ENCODE data around the gene NPSR1.

GRCh38 chr7:34723866-34724490 lies 66.0 kb downstream of the NPSR1 start:
- no peak for TF ChIP-seq CTCF (IDR thresholded peaks at IDR 0.05)
- no peak for TF ChIP-seq POLR2AphosphoS5 (IDR thresholded peaks at IDR 0.05)
- no peak for TF ChIP-seq POLR2A (IDR thresholded peaks at IDR 0.05; ENCODE audit: low read depth)
